GM10266 (cell line): ENCODE results near the gene PGAP3.

Experiments used
- DNase-seq: peaks from one replicate; pipeline ENCODE4 v3.0.0; 2012; ENCODE audit errors: extremely low spot score
- CTCF ChIP-seq: IDR thresholded peaks from 2 replicates; pipeline ENCODE4 v1.5.1; 2012; ENCODE audit warnings: mild to moderate bottlenecking, low read depth; ENCODE audit not compliant: control insufficient read depth, insufficient read depth; ENCODE audit errors: missing control alignments

The PGAP3 gene

GRCh38 chr17:39663340-39663687 lies 24.5 kb downstream of the PGAP3 start:
- DNase-seq: no peak
- TF ChIP-seq CTCF: no peak

DNA sequence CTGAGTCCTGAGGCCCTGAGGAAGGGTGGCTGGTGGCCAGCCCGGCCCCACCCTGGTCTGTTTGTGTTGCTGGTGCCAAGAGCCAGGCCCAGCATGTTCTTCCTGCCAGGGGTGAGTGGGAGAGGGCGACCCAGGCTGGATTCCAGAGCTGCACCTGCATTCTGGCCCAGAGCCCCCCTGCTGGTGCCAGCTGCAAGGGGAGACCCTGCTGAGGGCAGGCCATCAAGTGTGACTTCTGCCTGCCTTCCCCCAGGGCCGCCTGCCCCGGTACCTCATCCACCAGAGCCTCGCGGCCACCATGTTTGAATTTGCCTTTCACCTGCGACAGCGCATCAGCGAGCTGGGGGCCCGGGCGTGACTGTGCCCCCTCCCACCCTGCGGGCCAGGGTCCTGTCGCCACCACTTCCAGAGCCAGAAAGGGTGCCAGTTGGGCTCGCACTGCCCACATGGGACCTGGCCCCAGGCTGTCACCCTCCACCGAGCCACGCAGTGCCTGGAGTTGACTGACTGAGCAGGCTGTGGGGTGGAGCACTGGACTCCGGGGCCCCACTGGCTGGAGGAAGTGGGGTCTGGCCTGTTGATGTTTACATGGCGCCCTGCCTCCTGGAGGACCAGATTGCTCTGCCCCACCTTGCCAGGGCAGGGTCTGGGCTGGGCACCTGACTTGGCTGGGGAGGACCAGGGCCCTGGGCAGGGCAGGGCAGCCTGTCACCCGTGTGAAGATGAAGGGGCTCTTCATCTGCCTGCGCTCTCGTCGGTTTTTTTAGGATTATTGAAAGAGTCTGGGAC lies 25.1 kb downstream of the PGAP3 start:
- no peak for TF ChIP-seq CTCF
- no peak for DNase-seq

GRCh38 chr17:39661744-39662541 lies 25.9 kb downstream of the PGAP3 start:
- no peak for TF ChIP-seq CTCF
- DNase-seq: no peak

DNA sequence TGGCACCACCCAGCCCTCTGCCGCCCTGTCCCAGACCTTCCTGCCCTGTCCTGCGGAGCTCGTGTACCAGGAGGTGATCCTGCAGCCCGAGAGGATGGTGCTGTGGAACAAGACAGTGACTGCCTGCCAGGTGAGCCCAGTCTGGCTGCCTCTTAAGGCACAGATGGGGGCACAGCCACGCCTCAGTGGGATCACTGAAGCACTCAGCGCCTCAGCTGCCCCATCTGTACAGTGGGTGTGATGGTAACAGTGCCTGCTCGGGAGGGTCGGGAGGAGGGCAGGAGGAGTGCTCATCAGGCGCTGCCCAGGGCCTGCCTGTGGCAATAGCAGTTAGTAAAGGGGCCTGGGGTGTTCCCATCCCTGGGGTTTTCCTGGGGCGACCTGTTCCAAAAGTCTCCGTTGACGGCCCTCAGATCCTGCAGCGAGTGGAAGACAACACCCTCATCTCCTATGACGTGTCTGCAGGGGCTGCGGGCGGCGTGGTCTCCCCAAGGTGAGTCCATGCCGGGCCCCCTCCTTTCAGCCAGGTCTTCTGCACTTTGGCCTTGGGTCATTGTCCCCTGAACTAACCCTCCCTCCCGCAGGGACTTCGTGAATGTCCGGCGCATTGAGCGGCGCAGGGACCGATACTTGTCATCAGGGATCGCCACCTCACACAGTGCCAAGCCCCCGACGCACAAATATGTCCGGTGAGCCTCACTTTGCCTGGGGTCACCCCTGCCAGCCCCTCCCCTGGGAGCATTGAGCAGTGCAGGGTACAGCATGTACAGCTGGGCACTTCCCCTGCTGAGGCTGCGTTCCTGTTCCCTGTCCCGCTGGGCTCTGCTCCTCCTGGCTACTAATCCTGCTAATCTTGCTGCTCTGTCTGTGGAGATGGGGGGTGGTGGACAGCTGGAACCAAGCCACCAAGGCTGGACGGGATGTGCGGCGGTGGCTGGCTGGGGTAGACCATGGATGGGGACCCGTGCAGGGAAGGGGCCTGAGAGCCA lies 27.2 kb downstream of the PGAP3 start:
- TF ChIP-seq CTCF: no peak
- no peak for DNase-seq

DNA sequence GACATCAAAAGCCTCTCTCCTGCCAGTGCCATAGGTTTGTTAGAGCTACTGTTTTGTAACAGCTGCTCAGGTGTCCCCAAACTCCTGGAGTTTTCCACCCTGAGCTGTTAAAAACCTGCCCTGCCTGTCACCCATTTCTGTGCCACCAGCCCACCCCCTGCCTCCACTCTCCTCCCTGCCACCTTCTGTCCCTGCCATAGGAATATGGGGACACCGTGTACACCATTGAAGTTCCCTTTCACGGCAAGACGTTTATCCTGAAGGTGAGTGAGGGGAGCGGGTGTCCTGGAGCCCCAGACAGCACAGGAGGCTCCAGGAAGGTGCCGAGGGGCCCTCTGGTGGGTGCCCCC lies 27.9 kb downstream of the PGAP3 start:
- DNase-seq: no peak
- no peak for TF ChIP-seq CTCF

GRCh38 chr17:39659279-39660010 lies 28.4 kb downstream of the PGAP3 start:
- no peak for DNase-seq

More at GRCh38 chr17:39659279-39660010, 28.4 kb downstream of the PGAP3 start:
- TF ChIP-seq CTCF: no peak
